Measurements from ENCODE around the gene PRR7.

PRR7 gene

DNA sequence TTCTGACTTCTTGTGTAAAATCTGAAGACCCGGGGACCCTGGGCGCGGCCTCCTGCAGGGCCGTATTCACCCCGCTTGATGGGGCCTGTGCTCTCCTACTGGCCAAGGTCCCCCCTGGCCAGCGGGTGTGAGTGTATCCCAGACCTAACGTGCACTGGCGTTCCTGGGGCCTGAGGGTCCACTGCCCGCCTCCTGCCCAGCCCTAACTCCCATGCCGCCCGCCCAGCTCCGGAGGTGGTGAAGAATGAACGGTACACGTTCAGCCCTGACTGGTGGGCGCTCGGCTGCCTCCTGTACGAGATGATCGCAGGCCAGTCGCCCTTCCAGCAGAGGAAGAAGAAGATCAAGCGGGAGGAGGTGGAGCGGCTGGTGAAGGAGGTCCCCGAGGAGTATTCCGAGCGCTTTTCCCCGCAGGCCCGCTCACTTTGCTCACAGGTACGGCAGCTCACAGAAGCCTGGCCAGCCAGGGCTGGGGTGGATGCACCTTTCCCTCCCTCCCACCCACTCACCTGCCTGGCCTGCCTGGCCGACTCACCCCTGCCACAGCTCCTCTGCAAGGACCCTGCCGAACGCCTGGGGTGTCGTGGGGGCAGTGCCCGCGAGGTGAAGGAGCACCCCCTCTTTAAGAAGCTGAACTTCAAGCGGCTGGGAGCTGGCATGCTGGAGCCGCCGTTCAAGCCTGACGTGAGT is 10.6 kb upstream of the PRR7 start:
- H3K4me3 ChIP-seq (ENCODE audit: low read depth, low read length): no peak overlapping the region

DNA sequence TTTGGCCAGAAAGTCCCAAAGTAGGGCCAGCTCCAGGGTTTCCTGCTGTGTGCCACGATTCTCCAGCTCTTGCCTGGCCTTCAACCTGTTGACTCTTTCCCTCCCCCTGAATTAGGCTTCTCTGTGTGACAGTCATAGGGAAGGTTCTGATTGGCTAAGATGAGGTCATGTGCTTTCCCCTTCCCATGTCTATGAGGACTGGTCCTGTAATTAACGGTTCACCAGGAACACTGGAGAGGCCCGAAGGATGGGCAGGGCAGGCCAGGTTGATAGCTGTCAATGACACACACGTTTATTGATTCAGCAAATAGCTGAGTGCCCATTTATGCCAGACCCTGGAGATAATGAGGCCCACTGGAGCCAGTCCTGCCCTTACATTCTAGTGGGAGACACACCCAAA is 9.0 kb upstream of the PRR7 start:
- no peak overlapping the region for H3K4me3 ChIP-seq (ENCODE audit: low read depth, low read length)

DNA sequence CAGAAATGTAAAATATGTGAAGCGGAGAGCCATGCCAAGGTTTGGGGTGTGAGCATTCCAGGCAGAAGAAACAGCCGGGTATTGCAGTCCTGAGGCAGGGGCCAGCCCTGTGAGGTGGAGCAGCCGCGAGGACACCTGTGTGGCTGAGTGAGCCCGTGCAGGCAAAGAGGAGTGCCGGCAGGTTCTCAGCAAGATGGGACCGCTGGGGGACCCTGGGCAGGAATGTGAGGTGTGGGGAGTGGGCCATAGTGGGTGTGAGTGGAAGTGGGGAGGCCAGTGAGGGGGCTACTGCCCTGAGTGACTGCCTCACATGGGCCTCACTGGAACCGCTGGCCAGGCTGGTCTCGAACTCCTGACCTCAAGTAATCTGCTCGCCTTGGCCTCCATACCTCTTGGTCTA is 8.1 kb upstream of the PRR7 start:
- H3K4me3 ChIP-seq (ENCODE audit: low read depth, low read length): no peak overlapping the region

DNA sequence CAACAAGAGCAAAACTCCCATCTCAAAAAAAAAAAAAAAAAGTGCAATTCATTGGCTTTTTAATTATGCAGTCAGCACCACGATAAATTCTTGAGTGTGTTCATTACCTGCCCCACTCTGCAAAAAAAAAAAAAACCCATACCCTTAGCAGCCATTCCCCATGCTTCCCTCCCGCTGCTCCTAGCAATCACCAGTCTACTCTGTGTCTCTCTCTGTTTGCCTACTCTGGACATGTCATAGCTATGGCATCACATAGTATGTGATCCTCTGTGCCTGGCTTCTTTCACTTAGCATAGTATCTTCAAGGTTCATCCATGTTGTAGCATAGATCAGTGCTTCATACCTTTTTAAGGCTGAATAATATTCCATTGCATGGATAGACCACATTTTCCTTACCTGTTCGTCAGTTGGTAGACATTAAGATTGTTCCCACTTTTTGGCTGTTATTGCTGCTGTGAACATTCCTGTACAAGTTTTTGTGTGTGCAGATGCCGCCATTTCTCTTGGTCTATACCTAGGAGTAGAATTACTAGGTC is 7.0 kb upstream of the PRR7 start:
- H3K4me3 ChIP-seq (ENCODE audit: low read depth, low read length): no peak overlapping the region

DNA sequence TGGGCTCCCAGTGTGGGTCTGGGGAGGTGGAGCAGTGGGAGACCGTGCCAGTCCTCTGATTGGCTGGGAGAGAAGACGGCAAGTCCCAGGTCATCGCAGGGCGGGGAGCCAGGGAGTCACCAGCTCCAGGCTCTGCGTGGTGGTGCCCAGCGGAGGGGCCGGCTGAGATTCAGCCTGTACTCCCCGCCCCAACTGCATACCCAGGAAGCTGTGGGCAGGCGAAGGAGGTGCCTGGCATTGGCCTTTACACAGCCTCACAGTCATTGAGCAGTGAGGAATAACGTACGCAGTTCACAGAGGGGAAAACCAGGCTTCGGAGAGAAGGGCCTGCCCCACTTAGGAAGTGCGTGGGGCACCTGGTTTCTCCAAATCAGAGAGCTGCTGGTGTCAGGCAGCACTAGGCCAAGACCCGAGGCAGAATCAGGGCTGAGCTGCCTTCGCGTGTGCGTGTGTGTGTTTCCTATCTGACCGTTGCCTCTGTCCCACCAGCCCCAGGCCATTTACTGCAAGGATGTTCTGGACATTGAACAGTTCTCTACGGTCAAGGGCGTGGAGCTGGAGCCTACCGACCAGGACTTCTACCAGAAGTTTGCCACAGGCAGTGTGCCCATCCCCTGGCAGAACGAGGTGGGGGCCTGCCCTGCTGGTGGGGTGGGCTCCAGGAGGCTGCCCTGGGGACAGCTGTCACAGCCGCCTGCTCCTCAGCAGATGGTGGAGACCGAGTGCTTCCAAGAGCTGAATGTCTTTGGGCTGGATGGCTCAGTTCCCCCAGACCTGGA is 6.2 kb upstream of the PRR7 start:
- H3K4me3 ChIP-seq (ENCODE audit: low read depth, low read length): no peak overlapping the region

DNA sequence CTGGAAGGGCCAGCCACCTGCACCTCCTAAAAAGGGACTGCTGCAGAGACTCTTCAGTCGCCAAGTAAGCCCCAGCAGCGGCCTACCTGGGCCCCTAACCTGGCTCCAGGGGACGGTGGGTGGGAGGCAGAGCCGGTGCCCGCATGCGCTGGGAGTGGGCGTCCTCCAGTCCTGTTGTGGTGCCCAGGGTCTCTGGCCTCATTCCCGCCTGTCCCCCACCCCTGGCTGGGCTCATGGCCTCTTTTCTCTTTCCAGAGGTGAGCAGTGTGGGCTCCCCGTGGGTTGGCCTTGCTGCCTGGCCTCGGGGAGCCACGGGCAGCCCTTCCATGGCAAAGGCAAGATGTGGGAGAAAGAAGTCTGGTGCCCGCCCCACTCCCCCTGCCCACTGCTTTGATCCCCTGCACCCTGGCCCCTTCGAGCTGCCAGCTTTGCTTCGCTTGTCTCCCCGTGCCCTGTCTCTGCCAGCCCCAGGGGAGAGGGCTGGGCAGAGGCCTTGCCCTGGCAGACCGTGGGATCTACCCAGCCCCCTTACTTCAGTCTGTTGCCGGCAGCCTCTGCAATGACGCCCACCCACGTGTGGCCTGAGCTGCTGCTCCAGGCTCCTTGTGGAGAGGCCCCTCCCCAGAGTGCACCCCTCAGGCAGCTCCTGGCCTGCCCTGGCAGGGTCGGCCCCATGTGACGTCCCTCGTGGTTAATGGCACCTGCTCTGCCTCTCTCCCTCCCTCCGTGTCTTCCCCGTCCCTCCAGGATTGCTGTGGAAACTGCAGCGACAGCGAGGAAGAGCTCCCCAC is 5.4 kb upstream of the PRR7 start:
- no peak overlapping the region for H3K4me3 ChIP-seq (ENCODE audit: low read depth, low read length)

DNA sequence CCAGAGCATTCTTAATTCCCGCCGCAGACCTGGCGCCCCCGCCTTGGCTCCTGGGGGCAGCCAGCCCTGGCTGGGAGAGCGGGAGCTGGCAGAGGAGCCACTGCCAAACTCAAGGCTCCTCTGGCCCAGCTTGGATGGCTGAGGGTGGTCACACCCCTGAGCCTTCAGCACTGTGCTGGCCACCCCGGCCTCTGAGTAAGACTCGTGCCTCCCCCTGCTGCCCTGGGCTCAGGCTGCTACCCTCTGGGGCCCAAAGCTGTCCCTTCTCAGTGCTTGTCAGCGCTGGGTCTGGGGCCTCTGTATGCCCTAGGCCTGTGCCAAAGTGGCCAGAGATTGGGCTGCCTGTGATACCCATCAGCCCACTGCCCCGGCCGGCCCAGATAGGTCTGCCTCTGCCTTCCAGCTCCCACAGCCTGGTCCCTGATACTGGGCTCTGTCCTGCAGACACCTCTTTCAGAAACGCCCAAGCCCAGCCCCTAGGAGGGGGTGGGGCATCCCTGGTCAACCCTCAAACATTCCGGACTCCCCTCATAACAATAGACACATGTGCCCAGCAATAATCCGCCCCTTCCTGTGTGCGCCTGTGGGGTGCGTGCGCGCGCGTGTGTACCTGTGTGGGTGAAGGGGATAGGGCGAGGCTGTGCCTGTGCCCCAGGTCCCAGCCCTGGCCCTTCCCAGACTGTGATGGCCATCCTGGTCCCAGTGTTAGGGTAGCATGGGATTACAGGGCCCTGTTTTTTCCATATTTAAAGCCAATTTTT is 4.4 kb upstream of the PRR7 start:
- H3K4me3 ChIP-seq (ENCODE audit: low read depth, low read length): no peak overlapping the region

DNA sequence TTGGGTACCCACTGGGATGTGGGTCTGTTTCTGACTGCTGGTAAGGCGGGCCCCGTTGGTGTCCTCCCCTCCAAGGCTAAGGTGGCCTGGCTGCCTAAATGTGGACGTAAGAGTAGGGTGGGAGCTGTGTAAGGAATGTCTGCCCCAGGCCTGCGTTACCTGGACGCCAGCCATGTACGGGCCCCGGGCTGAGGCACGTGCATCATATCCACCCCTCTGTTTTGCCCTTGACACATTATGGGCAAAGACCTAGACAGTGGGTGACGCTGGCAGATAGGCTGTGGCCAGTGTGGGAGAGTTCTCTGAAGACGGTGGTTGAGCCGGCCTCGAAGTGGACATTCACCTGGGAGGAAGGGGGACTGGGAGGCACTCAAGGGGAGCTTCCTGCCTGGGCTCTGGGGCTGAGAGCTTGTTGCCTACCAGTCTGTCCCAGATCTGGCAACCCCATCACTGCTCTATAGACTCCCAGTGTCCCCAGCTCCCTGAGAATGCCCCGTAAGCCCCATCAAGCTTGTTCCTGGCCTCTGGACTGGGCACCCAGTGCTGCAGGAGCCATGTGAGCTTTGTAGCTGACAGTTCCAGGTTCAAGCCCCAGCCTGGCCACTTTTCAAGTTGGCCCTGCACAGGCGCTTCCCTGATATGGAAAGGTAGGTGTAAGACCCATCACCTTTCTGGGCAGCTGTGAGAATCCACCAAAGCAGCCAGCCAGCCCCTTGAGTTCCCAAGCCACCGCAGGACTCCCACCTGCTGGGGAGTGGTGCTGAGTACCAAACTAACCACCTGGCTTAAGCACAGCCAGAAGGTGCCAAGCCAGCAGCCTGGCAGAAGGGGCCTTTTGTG is 3.2 kb upstream of the PRR7 start:
- no peak overlapping the region for H3K4me3 ChIP-seq (ENCODE audit: low read depth, low read length)

DNA sequence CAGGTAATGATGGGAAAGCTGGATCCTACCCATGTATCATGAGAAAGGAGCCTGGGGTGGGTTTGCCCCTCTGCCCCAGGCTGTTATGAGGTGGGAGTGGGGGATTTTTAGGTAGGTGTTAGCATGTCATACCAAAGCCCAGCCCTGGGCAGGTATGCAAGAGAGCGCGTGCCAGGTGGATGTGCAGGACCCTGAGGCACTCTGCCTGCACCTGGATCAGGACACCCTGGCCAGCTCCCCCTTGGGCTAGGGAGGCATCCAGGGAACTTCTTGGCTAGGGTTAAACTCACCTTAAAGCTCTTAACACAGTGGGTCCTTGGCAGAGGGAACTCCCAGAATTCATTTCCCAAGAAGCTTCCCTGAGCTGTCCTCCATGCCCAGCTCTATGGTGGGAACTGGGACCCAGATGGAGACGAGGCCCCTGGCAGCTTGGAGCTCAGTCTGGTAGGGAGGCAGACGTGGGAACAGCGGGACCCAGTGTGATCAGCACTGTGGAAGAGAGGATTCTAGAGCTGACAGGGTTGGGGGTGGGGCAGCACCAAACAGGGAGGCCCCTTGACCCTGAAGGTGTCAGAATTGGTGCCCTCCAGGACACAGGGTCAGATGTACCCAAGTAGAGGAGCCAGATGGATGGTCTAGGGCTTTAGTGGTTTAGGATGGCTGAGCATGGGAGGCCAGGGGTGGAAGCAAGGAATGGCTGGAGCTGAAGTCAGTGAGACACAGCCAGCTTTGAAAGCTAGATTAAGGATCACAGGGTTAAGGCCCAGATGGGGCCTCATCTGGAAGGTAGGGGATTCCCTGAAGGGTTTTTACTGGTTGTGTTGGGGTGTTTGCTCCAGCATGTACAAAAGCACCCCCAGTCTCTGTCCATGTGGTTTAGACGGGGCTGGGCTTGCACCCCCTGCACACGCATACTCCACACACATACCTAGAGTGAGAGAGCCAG is 2.2 kb upstream of the PRR7 start:
- no peak overlapping the region for H3K4me3 ChIP-seq (ENCODE audit: low read depth, low read length)

DNA sequence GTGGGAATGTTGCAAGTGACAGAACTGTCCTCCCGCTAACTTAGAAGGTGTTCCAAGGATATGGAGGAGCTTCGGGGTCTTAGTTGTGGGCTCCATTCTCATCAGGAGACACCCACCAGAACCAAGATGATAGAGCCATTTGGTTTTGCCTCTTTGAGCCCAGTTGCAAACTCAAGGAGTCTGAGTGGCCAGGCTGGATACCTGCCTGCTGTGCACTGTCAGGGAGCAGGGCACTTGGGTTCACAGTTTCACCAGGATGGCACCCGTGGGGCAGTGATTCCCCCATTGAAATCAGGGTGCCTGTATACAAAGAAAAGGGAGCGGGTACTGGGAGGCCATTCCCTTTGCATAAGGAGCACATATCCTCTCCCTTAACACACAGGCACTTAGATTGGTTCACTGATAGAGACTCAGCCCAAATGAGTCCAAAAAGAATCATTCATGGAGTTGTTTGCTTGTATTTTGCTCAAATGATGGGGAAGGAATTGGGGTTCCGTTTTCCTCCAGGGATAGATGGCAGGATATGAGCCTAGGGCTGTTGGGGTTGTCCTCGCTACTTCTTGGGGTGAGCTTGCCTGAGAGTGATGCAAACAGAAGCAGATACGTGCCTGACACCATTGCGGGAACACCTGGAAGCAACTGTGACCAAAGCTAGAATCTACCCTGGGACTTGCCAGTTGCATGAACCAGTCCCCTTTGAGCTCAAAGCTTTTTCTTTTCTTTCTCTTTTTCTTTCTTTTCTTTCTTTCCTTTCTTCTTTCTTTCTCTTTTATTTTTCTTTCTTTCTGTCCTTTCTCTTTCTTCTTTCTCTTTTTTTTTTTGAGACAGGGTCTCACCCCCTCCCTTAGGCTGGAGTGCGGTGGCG is 1.3 kb upstream of the PRR7 start:
- no peak overlapping the region for H3K4me3 ChIP-seq (ENCODE audit: low read depth, low read length)

DNA sequence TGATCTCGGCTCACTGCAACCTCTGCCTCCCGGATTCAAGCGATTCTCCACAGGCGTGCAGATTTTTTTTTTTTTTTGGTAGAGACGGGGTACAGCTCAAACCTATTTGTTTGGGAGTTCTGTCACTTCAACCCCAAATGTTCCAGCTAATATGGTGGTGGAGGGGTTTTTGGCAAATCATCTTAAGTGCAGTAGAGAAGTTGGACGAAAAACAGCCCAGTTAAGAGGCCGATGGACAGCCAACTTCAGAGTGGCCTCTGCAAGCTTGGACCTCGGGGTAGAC is 756 bp upstream of the PRR7 start:
- H3K4me3 ChIP-seq (ENCODE audit: low read depth, low read length): peak overlapping the region; percentile 58

DNA sequence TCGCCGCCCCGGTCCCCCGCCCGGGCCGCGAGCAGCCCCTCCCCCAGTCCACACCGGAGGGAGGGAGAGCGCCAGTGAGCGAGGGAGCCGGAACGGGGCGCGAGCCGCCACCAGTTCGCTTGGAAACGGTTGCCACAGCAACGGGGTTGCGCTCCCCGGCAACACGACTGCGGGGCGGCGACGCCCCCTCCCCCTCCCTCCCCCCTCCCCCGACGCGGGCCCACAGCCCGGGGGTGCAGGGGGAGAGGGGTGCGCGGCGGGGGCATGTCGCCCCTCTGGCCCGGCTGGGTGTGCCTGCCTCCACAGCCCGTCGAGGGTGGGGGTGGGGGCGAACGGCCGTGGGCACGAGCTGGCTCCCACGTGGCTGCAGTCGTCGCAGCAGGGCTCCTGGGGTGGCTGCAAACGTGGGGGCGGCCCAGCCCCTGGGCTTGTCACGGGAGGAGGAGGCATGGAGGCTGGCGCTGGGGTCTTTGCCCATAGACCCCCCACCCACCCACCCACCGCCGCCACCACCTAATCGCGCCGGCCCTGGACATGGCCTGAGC is 524 bp downstream of the PRR7 start:
- peak overlapping the region; percentile 58 for H3K4me3 ChIP-seq (ENCODE audit: low read depth, low read length)

DNA sequence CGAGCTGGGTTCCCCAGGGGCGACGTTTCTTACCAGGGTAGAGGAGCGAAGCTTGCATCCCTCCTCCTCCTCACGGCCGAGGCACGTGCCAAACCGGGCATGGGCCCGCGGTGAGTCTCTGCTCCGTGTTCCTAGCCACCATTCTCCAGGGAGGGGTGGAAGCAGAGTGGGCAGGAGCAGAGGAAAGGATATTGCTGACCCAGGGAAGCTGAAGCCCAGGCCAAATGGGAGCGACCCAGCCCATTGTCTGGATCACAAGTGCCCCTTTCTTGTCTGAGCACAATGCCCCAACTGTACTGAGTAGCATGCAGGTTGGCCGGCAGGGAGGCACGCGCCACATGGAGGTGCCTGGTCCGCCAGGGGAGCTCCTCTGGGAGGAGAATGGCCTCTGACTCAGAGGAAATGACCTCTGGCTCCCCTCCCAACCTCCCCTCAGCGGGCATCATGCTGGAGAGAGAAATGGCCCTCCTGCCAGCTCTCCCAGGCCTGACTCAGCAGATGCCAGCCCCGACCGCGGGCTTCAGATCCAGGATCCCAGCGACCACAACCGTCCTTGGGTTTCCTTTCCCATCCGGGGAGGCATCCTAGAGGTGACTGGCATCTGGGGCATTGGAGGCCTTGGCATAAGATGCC is 1.1 kb downstream of the PRR7 start:
- peak overlapping the region; percentile 2 for H3K4me3 ChIP-seq (ENCODE audit: low read depth, low read length)

DNA sequence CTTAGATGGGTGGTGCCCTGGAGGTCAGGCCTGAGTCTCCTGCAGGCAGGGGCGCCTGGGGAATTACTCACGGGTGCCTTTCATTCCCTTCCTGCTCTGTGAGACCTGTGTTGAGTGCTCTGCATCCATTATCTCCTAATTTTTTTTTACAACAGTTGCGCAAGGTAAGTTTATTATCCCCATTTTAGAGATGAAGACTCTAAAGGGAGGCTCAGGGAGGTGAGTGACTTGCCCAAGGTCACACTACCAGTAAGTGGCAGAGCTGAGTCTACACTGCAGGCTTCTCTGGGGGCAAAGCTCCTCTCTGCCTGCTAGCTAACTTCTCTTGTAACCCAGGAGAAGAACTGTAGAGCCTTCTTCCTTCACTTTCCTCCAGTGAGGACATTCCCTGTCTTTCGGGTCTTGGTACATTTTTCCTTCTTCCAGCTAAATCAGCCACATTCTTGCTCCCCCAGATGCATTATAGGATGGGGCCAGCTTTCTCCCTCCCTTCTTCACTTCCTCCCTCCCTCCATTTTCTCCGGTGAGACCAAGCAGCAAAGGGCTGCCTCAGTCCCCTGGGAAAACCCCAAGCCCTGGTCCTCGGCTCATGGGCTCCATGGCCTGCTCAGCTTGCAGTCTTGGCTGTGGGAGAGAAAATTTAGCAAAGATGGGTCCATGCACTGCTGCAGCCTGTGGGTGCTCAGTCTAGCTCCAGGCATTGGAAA is 1.8 kb downstream of the PRR7 start:
- no peak overlapping the region for H3K4me3 ChIP-seq (ENCODE audit: low read depth, low read length)

DNA sequence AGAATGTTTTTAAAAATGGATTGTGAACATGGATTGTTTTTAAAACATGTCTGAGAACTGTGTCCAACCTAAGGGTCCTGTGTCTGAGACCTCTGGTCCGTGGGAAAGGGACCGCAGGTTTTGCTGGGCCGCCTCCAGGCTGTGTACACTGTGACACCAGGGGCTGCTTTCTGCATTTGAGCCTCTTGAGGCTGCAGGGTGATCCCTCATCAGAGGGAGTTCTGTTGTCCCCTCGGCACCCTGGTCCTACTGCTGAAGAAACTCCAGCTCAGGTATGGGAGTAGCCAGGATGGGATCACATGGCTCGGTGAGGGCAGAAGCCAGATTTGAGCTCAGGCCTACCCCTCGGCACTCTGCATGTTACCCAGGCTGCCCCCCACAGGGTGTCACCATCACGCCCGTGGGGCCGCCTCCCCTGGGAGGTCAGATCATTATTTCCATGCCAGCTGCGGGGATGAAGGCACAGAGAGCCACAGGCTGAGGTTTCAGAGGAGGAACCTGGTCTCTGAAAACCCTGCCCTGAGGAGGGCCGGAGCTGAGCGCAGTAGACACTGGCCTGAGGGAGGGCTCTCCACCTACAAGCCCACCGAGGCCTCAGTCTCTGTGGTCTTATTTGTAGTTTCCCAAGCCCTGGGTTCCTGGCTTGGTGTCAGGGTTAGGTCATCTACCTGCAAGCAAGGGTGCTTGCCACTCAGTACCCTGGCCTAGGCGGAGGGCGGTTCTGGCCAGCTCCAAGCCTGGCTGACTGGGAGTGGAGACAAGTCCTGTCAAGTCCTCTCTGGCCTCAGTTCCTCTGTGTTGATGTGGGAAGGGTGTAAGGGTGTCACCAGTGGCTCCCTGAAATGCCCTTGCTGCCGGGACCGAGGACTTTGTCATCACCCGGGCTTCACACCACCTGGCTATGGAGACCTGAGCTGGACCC is 2.8 kb downstream of the PRR7 start:
- H3K4me3 ChIP-seq (ENCODE audit: low read depth, low read length): no peak overlapping the region
